ENCODE measurements around the gene FANCI.

The FANCI gene

DNA sequence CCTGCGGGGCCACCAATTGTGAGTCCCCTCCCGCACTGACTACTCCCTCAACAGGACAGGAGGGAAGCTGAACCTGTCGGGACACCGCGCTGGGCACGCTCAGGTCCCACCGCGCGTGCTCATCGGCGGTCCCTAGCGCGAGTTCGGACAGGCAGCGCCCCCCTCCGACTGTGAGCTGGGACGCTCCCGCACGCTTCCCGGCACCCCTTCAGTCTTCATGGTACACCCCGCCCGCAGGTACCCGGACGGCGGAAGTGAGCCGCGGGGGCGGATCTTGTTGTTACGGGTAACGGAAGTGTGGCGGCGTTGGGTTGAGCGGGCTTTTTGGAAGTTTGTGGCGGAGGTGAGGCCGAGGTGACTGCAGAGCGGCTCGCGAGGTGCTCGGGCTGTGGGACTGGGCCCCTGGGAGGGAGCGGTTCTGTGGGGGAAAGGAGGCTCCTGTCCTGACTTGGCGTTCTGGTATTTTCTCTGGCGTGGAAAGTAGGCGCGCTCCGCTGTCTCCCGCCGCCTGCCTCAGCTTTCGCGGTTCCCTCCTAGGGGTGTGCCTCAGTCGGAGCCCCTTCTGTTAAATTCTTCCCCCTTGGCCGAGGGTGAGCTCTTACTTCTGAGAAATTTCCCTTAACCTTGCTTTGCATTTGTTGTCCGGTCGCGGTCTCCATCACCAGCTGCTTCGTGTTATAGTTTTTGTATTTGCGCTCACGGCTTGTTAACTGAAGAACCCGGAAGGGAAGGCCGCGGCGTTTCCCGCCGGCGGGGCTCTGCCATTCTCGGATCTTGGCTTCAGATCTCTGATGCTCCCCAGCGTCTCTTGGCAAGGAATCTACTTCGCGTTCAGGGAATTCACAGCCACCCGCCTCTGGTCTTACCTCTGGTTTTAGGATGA, at the start of gene FANCI:
Gene FANCI (plus strand): TSS at position 289 of the 883 bp plus-strand sequence. CDS start 3,669 bp downstream, outside the sequence.
- H3K36me3 Mint-ChIP-seq (ENCODE audit: low read depth): peaks cover 49% of the 10 kb centered on the region
- H3K4me3 Mint-ChIP-seq: peak within 1 kb of the TSS; percentile 97
- peaks cover 43% of the 10 kb centered on the region for H3K4me1 Mint-ChIP-seq (ENCODE audit: low read depth)
- H3K27me3 Mint-ChIP-seq: no peaks in the 10 kb centered on the region
- no peaks in the 10 kb centered on the region for H3K9me3 Mint-ChIP-seq
- H3K27ac Mint-ChIP-seq: peak within 1 kb of the TSS; percentile 96

DNA sequence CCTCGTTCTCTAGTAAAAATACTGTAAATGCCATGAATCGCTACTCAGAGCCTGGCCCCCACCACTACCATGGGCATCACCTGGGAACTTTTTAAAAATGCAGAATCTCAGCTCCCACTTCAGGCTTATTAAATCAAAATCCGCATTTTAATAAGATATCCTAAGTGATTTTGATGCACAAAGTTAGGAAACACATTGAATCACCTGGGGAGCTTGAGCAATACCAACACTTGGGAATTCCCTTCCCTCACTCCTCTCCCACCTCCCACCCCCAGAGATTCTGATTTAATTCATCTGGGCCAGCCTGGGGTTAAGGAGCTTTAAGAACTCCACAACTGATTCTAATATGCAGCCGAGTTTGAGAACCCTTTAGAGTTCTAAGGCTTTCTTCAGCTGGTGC, 49.2 kb upstream of the FANCI start:
- H3K9me3 Mint-ChIP-seq: no peaks in the 10 kb centered on the region
- H3K27ac Mint-ChIP-seq: no peak overlapping the region
- H3K4me1 Mint-ChIP-seq (ENCODE audit: low read depth): peaks cover 21% of the 10 kb centered on the region

DNA sequence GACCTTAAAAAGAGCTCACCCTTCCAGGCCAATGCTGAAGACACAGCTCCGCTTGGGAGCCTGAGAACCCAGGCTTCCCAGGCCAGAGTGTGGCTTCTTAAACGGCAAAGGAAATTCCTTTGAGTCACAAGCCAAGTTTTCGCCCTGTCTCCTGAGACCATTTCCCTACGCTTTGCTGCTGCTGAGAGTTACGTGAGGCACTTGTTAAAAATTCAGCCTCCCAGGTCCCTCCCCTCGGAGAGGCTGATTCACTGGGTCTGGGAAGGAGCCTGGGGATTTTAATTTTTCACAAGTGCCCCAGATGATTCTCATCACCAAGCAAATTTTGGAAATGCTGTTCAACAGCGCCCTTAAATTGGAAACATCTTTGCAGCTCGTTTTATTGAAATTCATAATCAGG, 47.9 kb upstream of the FANCI start:
- H3K27ac Mint-ChIP-seq: no peak overlapping the region
- H3K9me3 Mint-ChIP-seq: no peaks in the 10 kb centered on the region
- peaks cover 58% of the 10 kb centered on the region for H3K36me3 Mint-ChIP-seq (ENCODE audit: low read depth)
- H3K4me3 Mint-ChIP-seq: no peak overlapping the region
- H3K27me3 Mint-ChIP-seq: no peaks in the 10 kb centered on the region
- H3K4me1 Mint-ChIP-seq (ENCODE audit: low read depth): peaks cover 21% of the 10 kb centered on the region

More for the DNA sequence above, 49.2 kb upstream of the FANCI start:
- H3K27me3 Mint-ChIP-seq: no peaks in the 10 kb centered on the region
- H3K36me3 Mint-ChIP-seq (ENCODE audit: low read depth): peaks cover 66% of the 10 kb centered on the region
- H3K4me3 Mint-ChIP-seq: no peak overlapping the region

DNA sequence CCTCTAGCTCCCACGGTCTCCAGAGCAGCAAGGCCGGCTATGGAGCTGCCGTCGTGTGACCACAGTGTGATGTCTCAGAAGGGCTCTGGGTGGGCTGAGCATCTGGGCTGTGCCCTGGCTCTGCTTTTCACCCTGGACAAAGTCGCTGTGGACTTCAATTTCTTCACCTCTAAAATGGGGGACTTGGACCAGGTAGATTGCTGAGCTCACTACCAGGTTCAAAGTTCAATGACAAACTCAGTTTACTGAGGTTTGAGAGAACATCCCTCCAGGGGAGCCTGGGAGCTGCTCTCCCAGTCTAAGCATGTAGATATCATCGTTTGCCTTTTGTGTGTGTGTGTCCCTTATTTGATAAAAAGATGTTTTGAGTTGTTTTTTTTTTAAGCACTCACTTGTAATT, 47.5 kb upstream of the FANCI start:
- Mint-ChIP-seq H3K4me3 (no peak overlapping the region), H3K9me3 (no peaks in the 10 kb centered on the region), H3K27me3 (no peaks in the 10 kb centered on the region), H3K36me3 (ENCODE audit: low read depth) (peaks cover 58% of the 10 kb centered on the region), H3K27ac (no peak overlapping the region), H3K4me1 (ENCODE audit: low read depth) (peaks cover 21% of the 10 kb centered on the region)

DNA sequence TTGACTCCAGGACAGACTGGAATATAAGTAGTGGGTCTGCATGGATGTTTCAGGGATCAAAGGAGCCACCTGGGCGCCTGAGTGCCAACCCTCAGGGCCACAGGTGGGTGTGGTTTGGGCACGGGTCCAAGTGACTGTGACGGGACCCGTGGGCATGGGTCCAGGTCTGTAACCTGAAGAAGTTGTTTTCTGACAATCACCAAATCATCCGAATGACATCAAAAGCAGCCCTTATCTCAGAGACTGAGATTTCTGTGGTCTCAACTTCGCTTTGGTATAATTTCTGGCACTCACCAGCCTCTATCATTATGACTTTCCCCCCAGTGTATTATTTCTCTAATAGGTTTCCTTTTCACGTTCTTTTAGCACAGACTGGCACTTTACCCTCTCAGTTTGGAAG, 46.8 kb upstream of the FANCI start:
- Mint-ChIP-seq H3K4me3 (peak overlapping the region; percentile 60), H3K27me3 (no peaks in the 10 kb centered on the region), H3K9me3 (no peaks in the 10 kb centered on the region), H3K36me3 (ENCODE audit: low read depth) (peaks cover 58% of the 10 kb centered on the region), H3K4me1 (ENCODE audit: low read depth) (peaks cover 21% of the 10 kb centered on the region), H3K27ac (peak overlapping the region; percentile 84)

DNA sequence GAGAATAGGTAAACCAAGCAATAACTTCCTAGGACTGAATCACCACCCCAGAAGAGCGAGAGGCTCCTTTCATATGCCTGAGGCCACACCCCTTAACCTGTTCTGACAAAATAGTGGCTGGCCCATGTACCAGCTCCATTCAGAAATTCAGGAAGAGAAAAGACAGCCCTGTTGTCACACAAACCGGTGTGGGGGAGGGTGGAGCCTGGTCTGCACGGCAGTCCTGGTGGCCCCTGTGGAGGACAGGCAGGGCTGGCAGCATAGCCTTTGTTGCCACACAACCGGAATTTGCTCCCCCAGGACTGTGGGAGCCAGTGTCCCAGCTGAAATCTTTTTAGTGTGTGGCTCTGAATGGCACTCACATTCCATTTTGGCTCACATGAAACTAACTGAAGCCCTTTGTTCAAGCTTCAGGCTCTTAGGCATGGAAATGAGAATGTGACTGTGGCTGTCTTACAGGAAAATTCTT, 46.2 kb upstream of the FANCI start:
- Mint-ChIP-seq H3K4me1 (ENCODE audit: low read depth) (peaks cover 26% of the 10 kb centered on the region), H3K9me3 (no peaks in the 10 kb centered on the region), H3K27me3 (no peaks in the 10 kb centered on the region), H3K4me3 (peak overlapping the region; percentile 60), H3K36me3 (ENCODE audit: low read depth) (peaks cover 60% of the 10 kb centered on the region), H3K27ac (peak overlapping the region; percentile 84)

DNA sequence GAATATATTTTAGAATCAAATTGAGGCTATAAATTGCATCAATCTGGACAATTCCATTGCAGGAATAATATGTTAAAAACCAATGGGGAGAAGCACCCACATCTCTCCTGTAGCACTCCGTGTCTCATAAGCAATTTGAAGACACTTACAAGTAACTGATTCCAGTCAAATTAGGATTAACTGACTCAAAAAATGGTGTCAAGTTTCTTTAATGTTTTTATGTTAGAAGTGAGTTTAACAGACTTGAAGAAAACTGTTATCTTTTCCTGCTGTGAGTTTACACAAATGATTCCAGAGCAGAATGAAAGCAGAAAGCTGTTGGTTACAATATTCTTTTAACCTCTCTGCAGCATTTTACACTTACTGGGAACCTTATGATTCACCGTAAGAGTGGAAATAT, 45.6 kb upstream of the FANCI start:
- Mint-ChIP-seq H3K36me3 (ENCODE audit: low read depth) (peaks cover 53% of the 10 kb centered on the region), H3K4me3 (no peak overlapping the region), H3K27me3 (no peaks in the 10 kb centered on the region), H3K27ac (no peak overlapping the region), H3K4me1 (ENCODE audit: low read depth) (peaks cover 26% of the 10 kb centered on the region), H3K9me3 (no peaks in the 10 kb centered on the region)

DNA sequence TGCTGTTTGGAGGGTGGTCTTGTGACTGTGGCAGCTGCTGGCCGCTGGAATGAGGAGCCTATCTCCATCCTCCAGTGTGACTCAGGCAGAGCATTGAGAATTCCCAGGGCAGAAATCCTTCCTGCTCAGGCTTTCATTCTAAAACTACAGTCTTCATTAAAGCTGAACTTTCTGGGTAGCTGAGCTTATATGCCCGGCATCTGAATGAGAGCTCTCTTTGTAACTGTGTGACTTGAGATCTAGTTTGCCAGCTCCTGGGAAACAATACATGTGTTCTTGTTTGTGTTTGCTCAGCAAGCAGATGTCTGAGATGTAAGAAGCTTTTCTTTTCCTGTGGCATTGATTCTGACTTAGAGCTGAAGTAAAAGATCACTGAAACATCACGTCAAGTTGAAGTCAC, 44.8 kb upstream of the FANCI start:
- Mint-ChIP-seq H3K4me1 (ENCODE audit: low read depth) (peaks cover 34% of the 10 kb centered on the region), H3K4me3 (no peak overlapping the region), H3K9me3 (no peaks in the 10 kb centered on the region), H3K27me3 (no peaks in the 10 kb centered on the region), H3K36me3 (ENCODE audit: low read depth) (peaks cover 48% of the 10 kb centered on the region), H3K27ac (no peak overlapping the region)

DNA sequence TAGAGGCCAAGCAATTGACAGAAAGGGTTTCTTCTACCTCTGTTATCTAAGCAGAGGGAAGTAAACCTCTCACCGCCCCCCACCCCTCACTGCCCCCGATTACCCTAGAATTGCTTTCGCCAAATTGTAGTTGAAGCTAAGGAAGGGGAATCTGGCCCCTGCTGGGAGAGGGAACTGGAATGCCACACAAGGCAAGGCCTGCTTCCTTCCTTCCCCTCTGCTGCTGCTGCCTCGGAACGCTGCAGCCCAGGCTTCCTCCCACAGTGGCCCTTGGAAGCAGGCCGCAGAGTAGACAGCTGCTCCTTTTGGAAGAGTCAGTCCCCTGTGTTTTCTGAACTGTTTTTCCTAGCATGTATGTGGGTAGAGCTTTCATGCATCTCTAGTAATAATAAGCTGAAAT, 44.0 kb upstream of the FANCI start:
- Mint-ChIP-seq H3K27ac (no peak overlapping the region), H3K4me1 (ENCODE audit: low read depth) (peaks cover 42% of the 10 kb centered on the region), H3K4me3 (no peak overlapping the region), H3K36me3 (ENCODE audit: low read depth) (peaks cover 42% of the 10 kb centered on the region), H3K27me3 (no peaks in the 10 kb centered on the region), H3K9me3 (no peaks in the 10 kb centered on the region)

DNA sequence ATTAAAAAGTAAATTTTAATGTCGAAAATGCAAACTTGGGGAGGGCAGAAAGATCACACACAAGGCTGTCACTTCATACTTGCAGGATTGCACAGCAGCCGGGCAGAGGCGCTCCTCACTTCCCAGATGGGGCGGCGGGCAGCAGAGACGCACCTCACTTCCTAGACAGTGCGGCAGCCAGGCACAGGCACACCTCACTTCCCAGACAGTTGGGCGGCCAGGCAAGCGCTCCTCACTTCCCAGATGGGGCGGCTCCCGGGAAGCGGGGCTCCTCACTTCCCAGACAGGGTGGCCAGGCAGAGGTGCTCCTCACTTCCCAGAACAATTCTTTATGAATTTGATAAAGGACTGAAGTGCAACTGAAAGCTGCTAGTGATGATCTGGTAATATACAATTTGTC, 43.6 kb upstream of the FANCI start:
- Mint-ChIP-seq H3K4me3 (no peak overlapping the region), H3K9me3 (no peaks in the 10 kb centered on the region), H3K27me3 (no peaks in the 10 kb centered on the region), H3K4me1 (ENCODE audit: low read depth) (peaks cover 46% of the 10 kb centered on the region), H3K27ac (no peak overlapping the region), H3K36me3 (ENCODE audit: low read depth) (peaks cover 41% of the 10 kb centered on the region)

DNA sequence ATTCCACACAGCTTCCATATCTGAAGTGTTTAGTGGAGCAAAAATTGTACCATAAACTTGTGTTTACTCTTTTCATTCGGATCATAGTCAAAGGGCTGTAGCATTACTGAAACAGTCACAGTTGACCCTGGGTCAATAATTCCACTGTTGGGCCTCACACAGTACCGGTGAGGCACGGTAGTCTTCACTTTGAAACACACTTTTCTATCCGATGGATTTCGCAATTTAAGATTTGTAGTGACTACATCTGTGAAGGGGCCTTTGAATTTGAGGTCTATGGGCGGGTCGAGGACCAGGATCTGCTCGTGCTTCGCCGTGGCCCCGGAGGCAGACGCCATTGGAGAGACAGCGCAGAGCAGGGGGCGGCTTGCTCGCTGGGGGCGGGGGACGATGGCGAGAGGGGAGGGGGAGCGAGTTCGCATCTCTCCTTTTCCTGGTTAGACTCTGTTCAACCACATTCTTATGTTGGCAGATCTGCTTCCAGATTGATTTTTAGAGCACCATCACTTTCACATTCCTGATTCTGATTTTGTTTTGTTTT, 42.2 kb upstream of the FANCI start:
- H3K27me3 Mint-ChIP-seq: no peaks in the 10 kb centered on the region
- H3K4me1 Mint-ChIP-seq (ENCODE audit: low read depth): peaks cover 53% of the 10 kb centered on the region

DNA sequence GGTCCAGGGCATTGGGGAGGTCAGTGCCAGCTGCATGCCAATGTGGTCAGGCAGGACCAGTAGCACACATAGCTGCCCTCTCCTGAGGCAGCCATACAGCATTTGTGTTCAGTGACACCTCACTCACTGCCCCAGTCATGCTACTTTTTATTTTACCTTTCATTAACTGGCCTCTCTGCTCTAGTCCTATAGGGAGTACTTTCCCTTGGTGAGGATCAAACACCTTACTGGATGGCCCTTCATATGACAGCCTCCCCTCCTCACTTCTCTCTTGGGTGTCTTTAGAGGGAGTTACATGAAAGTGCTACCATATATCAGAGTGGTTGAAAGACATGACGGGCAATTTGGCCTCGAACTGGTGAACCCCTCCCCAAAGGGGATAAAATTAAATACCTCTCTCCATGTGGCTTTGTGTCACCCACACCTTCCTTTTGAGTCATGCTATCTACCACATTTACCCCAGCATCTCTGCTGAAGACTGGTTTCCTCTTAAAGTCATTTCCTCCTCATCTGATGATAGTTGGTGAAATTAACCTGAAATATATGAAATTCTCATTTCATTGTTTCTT, 40.0 kb upstream of the FANCI start:
- Mint-ChIP-seq H3K36me3 (ENCODE audit: low read depth) (peaks cover 20% of the 10 kb centered on the region), H3K27ac (peak overlapping the region; percentile 91), H3K27me3 (no peaks in the 10 kb centered on the region), H3K4me3 (peak overlapping the region; percentile 58), H3K4me1 (ENCODE audit: low read depth) (peaks cover 47% of the 10 kb centered on the region), H3K9me3 (no peaks in the 10 kb centered on the region)

More for the DNA sequence above, 42.2 kb upstream of the FANCI start:
- H3K4me3 Mint-ChIP-seq: no peak overlapping the region
- H3K36me3 Mint-ChIP-seq (ENCODE audit: low read depth): peaks cover 27% of the 10 kb centered on the region
- no peaks in the 10 kb centered on the region for H3K9me3 Mint-ChIP-seq
- no peak overlapping the region for H3K27ac Mint-ChIP-seq

DNA sequence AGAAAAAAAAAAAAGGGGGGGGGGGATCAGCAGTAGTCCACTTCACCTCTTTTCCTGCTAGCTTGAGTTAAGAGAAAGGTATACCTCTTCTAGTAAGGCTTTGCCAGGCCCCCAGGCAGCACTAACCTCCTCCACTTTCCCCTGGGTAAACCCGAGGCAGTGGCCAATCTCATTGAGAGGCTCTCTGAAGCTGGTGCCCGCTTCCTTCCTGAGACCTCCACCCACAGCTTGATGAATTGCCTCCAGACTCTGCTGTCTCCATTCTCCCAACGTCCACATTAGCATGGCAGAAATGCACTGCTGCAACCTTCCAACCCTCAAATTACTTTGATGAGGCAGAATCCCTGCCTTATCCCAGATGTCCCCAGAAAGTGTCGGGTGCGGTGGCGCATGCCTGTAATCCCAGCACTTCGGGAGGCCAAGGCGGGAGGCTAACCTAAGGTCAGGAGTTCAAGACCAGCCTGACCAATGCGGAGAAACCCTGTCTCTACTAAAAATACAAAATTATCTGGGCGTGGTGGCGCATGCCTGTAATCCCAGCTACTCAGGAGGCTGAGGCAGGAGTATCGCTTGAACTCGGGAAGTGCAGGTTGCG, 37.7 kb upstream of the FANCI start:
- Mint-ChIP-seq H3K9me3 (no peaks in the 10 kb centered on the region), H3K27ac (no peak overlapping the region), H3K27me3 (no peaks in the 10 kb centered on the region), H3K4me3 (no peak overlapping the region), H3K4me1 (ENCODE audit: low read depth) (peaks cover 47% of the 10 kb centered on the region), H3K36me3 (ENCODE audit: low read depth) (peaks cover 13% of the 10 kb centered on the region)

DNA sequence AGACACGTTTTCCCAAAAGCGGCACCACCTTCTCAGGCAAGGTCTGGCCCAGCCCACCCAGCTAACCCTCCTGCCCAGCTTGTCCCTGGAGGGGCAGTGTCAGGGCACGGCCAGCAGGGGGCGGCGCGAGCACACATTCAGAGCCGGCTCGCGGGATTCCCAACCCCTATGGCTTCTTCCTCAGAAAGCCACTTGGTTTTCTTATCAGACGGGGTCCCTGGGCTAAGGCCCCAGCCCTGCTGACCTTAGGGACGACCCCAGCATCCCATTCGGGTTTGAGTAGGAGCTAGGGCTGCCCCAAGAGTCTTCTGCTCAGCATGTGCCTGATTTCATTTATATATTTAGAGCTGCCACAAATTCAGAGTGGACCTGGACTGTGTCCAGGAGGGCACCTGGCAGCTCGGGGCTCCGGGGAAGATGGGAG, 36.9 kb upstream of the FANCI start:
- no peaks in the 10 kb centered on the region for H3K27me3 Mint-ChIP-seq
- peak overlapping the region; percentile 68 for H3K27ac Mint-ChIP-seq
- H3K4me3 Mint-ChIP-seq: no peak overlapping the region
- H3K9me3 Mint-ChIP-seq: no peaks in the 10 kb centered on the region
- H3K36me3 Mint-ChIP-seq (ENCODE audit: low read depth): peaks cover 6% of the 10 kb centered on the region
- H3K4me1 Mint-ChIP-seq (ENCODE audit: low read depth): peaks cover 47% of the 10 kb centered on the region

DNA sequence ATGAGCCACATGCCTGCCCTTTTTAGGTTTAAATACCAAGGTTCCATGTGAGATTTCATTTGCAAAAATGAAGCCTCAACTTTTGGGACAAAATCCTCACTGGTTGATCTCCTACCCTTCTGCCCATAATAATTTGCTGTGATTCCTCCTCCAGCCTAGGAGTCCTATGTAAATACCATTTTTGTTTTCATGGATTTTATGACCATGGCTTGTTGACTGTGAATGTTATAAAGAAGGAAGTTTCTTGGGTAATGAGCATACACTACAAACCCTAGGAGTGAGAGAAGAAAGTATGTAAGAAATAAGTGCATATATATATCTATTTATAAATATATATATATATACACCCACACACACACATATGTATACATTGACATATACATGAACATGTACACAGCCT, 35.5 kb upstream of the FANCI start:
- Mint-ChIP-seq H3K4me3 (no peak overlapping the region), H3K27ac (no peak overlapping the region), H3K9me3 (no peaks in the 10 kb centered on the region), H3K27me3 (no peaks in the 10 kb centered on the region), H3K36me3 (ENCODE audit: low read depth) (no peaks in the 10 kb centered on the region), H3K4me1 (ENCODE audit: low read depth) (peaks cover 42% of the 10 kb centered on the region)

Measured in stimulated activated naive CD8-positive, alpha-beta T cell treated with anti-CD3 and anti-CD28 coated beads, Interleukin-15, Interleukin-2, amounts not matched to agents 100 ng/mL and 50 ng/mL, for 24 hours (primary cell).